ES-I3 (cell line): ENCODE measurements around the gene MOK.

Experiments used
- H3K36me3 ChIP-seq: 2 replicates; pipeline ENCODE4 v1.6.1; 2013; ENCODE audit warnings: mild to moderate bottlenecking, low read length, control low read depth, moderate library complexity; ENCODE audit not compliant: insufficient read depth
- H3K4me1 ChIP-seq: 2 replicates; pipeline ENCODE4 v1.6.1; 2013; ENCODE audit warnings: mild to moderate bottlenecking, control low read depth, low read length; ENCODE audit not compliant: insufficient read depth
- H3K9ac ChIP-seq: 2 replicates; pipeline ENCODE4 v1.6.1; 2013; ENCODE audit warnings: low read depth, mild to moderate bottlenecking, low read length, moderate library complexity
- H3K9me3 ChIP-seq: 2 replicates; pipeline ENCODE4 v1.6.1; 2013; ENCODE audit warnings: mild to moderate bottlenecking, low read length, moderate library complexity; ENCODE audit not compliant: control insufficient read depth, insufficient read depth

The MOK gene

DNA sequence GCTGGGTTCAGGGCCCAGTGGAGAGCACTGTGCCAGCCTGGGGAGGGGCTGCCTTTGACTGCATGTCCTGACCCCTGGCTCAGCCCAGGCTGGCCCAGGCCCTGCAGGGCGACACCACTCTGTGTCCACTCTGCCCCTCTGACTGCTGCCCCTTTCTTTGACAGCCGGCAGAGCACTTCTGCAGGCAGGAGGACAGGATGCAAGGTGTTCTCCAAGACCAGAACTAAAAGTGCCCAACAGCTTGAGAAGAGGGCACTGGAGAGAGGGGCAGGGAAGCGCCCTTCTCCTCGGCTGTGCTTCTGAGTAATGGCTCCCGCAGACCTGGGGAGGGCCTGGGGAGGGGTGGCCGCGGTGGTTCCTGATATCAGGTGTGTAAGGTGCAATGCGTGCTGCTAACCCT lies 92.6 kb downstream of the MOK start:
- no peak overlapping the region for H3K9ac ChIP-seq
- no peaks in the 10 kb centered on the region for H3K9me3 ChIP-seq
- H3K4me1 ChIP-seq = no peaks in the 10 kb centered on the region
- no peaks in the 10 kb centered on the region for H3K36me3 ChIP-seq

GRCh38 chr14:102211240-102211639 lies 93.7 kb downstream of the MOK start:
- Histone ChIP-seq H3K9ac (no peak overlapping the region), H3K36me3 (no peaks in the 10 kb centered on the region), H3K4me1 (no peaks in the 10 kb centered on the region), H3K9me3 (no peaks in the 10 kb centered on the region)

GRCh38 chr14:102210421-102211042 lies 94.4 kb downstream of the MOK start:
- Histone ChIP-seq H3K4me1 (no peaks in the 10 kb centered on the region), H3K9me3 (no peaks in the 10 kb centered on the region), H3K9ac (no peak overlapping the region), H3K36me3 (peaks cover 2% of the 10 kb centered on the region; the same call in 1 of the 2 replicates)

GRCh38 chr14:102209224-102209966 lies 95.6 kb downstream of the MOK start:
- peaks cover 8% of the 10 kb centered on the region for H3K36me3 ChIP-seq
- H3K9me3 ChIP-seq = no peaks in the 10 kb centered on the region
- H3K9ac ChIP-seq = no peak overlapping the region
- no peaks in the 10 kb centered on the region for H3K4me1 ChIP-seq

- Histone ChIP-seq H3K4me1 (no peaks in the 10 kb centered on the region), H3K9ac (no peak overlapping the region), H3K36me3 (peaks cover 13% of the 10 kb centered on the region), H3K9me3 (no peaks in the 10 kb centered on the region)
These were observed 96.2 kb downstream of the MOK start for GRCh38 chr14:102208741-102209140.

- H3K36me3 ChIP-seq = peaks cover 13% of the 10 kb centered on the region
- H3K9me3 ChIP-seq = no peaks in the 10 kb centered on the region
- no peak overlapping the region for H3K9ac ChIP-seq
- no peaks in the 10 kb centered on the region for H3K4me1 ChIP-seq
These were observed 97.1 kb downstream of the MOK start for GRCh38 chr14:102207831-102208365.

DNA sequence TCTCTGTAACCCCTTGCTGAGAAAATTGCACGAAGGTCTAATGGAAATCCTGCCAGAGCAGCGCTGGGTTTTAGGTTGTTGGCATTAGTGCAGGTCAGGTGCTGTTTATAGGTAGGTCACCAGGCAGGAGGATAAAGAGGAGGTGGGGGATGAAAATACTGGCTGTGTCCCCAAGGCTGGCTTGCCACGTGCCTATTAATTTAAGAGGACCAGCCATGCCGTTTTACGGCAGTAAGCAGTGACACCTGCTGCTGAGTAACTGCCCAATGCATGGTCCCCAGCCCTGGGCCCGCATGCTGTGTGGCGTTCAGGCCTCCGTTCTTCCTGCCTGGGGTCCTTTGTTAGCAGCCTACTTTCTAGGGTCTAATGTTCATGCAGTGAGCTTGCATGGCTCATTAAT lies 98.0 kb downstream of the MOK start:
- H3K4me1 ChIP-seq = no peaks in the 10 kb centered on the region
- H3K36me3 ChIP-seq = peaks cover 13% of the 10 kb centered on the region
- no peak overlapping the region for H3K9ac ChIP-seq
- no peaks in the 10 kb centered on the region for H3K9me3 ChIP-seq

DNA sequence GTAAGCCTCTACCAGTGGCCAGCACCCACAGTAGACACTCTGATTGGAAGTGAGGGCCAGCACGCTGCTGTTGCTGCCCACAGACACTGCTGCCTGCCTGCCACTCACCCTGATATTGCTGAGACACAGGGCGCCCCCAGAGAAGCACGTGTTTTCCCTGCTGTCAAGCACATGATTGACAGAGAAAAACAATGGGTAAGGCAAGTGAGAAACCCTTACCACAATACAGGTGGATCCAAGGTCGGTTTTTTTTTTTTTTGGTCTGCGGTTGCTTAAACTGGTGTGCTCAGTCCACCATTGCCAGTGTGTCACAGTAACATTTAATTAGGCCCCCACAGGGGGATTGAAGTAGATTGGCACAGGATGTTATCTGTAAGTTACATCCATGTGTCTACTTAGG lies 99.4 kb downstream of the MOK start:
- no peak overlapping the region for H3K9ac ChIP-seq
- H3K9me3 ChIP-seq = no peaks in the 10 kb centered on the region
- H3K4me1 ChIP-seq = no peaks in the 10 kb centered on the region
- peaks cover 13% of the 10 kb centered on the region for H3K36me3 ChIP-seq

- Histone ChIP-seq H3K4me1 (no peaks in the 10 kb centered on the region), H3K9ac (no peak overlapping the region), H3K9me3 (no peaks in the 10 kb centered on the region), H3K36me3 (peaks cover 13% of the 10 kb centered on the region)
These were observed 101.6 kb downstream of the MOK start for GRCh38 chr14:102203382-102203781.

GRCh38 chr14:102202944-102203343 lies 102.0 kb downstream of the MOK start:
- Histone ChIP-seq H3K36me3 (peaks cover 13% of the 10 kb centered on the region), H3K9me3 (no peaks in the 10 kb centered on the region), H3K9ac (no peak overlapping the region), H3K4me1 (no peaks in the 10 kb centered on the region)

GRCh38 chr14:102201776-102202175 lies 103.2 kb downstream of the MOK start:
- Histone ChIP-seq H3K36me3 (peaks cover 13% of the 10 kb centered on the region), H3K9me3 (no peaks in the 10 kb centered on the region), H3K4me1 (no peaks in the 10 kb centered on the region), H3K9ac (no peak overlapping the region)

GRCh38 chr14:102201353-102201738 lies 103.6 kb downstream of the MOK start:
- Histone ChIP-seq H3K9me3 (no peaks in the 10 kb centered on the region), H3K4me1 (no peaks in the 10 kb centered on the region), H3K36me3 (peaks cover 13% of the 10 kb centered on the region), H3K9ac (no peak overlapping the region)

- H3K36me3 ChIP-seq = peaks cover 13% of the 10 kb centered on the region
- H3K9ac ChIP-seq = no peak overlapping the region
- H3K9me3 ChIP-seq = no peaks in the 10 kb centered on the region
- no peaks in the 10 kb centered on the region for H3K4me1 ChIP-seq
These were observed 104.1 kb downstream of the MOK start for GRCh38 chr14:102200690-102201352.

- H3K4me1 ChIP-seq = peaks cover 7% of the 10 kb centered on the region
- no peaks in the 10 kb centered on the region for H3K9me3 ChIP-seq
- no peak overlapping the region for H3K9ac ChIP-seq
- no peaks in the 10 kb centered on the region; the same call in none of the 2 replicates for H3K36me3 ChIP-seq
These were observed 107.6 kb downstream of the MOK start for GRCh38 chr14:102197317-102197853.
